AG04450 (cell line): ENCODE results near the gene ADAMTS14. TPM values are rescaled to one million over a fixed set of nuclear protein-coding genes. Genes with fewer than 3 reads are reported as not detected.
A peak's percentile ranks its signal among the peaks of the same experiment; 100 is the strongest.

Source experiments
- CTCF ChIA-PET: fragments of 300-600, 350-600 bp; formaldehyde crosslinking; extraction: SDS; loops from one replicate; lab custom pipeline; 2022; ENCODE audit warnings: antibody characterized with exemption, inconsistent platforms; lab: Charles Lee
- POLR2A ChIA-PET: fragments of 350-600 bp; formaldehyde crosslinking; extraction: SDS; loops from one replicate; lab custom pipeline; 2021; ENCODE audit warnings: antibody characterized with exemption, inconsistent platforms; lab: Yijun Ruan, JAX
- DNase-seq: peaks from one replicate; pipeline ENCODE4 v3.0.0-alpha.2; 2011; ENCODE audit warnings: low read depth, low spot score
- H3K27ac ChIP-seq: one replicate; pipeline ENCODE4 v1.5.1; 2012; ENCODE audit warnings: low read depth, low read length, control low read depth
- H3K27me3 ChIP-seq: one replicate; pipeline ENCODE4 v1.6.0; 2012; ENCODE audit warnings: low read length; ENCODE audit not compliant: control insufficient read depth, insufficient read depth
- H3K4me3 ChIP-seq: 2 replicates; pipeline ENCODE4 v1.5.1; 2011; ENCODE audit warnings: mild to moderate bottlenecking, low read depth, low read length, control low read depth
- H3K9me3 ChIP-seq: 2 replicates; pipeline ENCODE4 v1.5.1; 2012; ENCODE audit warnings: low read length; ENCODE audit not compliant: control insufficient read depth, insufficient read depth
- CTCF ChIP-seq: IDR thresholded peaks from 2 replicates; pipeline ENCODE4 v1.5.1; 2011; ENCODE audit warnings: low read depth, low read length, control low read depth, inconsistent platforms
- polyA plus RNA-seq: library from polyadenylated mRNA; depleted of rRNA; stranded (reverse); fragments of >200 nt; gene quantifications from 2 replicates; pipeline ENCODE4 v1.2.3, GENCODE V29; 2011

ADAMTS14 gene
- polyA plus RNA-seq, 1 experiment: 2.9 TPM

DNA sequence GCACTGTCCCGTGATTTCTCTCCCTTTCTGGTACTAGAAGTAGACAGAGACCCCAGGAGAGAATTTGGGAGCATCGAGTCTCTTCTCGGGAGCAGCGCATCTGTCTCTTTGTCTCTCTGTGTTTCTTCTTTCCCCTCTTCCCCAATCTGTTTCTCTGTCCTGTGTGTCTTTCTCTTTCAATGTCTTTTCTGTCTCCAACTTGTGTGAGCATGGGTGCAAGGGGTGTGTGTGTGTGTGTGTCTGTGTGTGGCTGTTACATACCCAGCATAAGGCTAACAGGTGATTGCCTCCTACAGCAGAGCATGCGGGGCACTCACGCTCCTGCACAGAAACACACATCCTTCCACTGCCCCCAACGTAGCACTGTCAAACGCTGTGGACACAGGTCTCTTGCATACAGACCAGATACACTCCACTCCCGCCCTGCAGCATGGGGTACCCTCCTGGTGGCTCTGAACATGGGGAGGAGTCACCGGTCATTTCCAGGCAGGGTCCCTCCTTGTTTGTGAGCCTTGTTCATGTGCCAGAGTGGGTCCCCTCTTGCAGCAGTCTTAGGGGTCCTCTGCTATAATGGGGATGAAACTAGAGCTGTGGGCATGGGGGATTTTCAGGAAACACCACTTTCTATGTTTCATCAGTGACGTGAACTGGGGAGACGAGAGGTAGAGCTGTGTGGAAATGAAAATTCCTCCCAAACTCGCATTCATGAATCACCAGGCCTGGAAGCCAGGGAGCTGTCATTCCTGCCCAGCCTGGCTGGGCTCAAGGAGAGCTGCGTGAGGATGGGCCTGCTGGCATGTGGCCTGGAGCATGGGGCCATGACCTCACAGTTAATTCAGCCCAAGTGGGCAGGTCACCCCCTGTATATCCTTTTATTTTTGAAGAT, 980 bp downstream of the ADAMTS14 start:
- Histone ChIP-seq H3K27ac (peak overlapping the region; percentile 75), H3K4me3 (peak overlapping the region; percentile 64), H3K27me3 (peaks cover 4% of the 10 kb centered on the region), H3K9me3 (no peaks in the 10 kb centered on the region; the same call in 1 of the 2 replicates)
- CTCF ChIA-PET: interaction anchor here (1.0 to 1.2 kb wide), 2 partner anchors 114 to 123 kb away, joined by 3 to 6 read pairs; no protein-coding TSS in a partner anchor
- peak; percentile 72 for DNase-seq
- no peak for TF ChIP-seq CTCF
- POLR2A ChIA-PET: interaction anchor here (0.9 to 2.0 kb wide), 7 partner anchors 9 to 121 kb away, joined by 4 to 13 read pairs (median 6); no protein-coding TSS in a partner anchor

DNA sequence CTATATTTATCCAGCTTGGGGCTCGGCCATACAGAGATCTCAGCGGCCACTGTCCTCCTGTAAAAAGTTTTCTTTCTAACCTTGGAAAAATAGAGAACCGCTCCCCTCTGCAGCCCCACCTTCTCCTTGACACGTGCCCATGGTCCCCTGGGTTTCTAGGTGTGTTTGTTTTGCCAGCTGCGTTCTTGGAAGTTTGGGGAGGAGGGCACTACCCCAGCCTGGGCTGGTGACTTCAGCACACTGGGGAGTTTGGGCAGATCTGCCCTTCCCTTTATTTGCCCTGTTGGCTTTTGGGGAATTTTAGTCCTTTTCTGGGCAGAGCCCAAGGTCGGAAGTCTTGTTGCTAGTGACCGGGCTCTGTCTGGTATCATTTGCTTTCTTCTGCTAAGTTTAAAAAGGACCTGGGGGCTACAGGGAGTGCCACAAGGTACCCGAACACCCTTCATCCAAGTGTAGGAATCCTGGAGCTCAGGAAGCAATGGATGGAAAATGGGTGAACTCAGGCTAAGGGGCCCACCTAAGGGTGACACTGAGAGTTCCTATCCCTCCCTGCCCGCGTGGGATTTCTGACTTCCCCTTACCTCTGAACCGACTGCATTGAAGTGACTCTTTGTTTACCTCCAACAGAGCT, 1.7 kb downstream of the ADAMTS14 start:
- H3K27ac ChIP-seq: peak overlapping the region; percentile 75
- H3K9me3 ChIP-seq: no peaks in the 10 kb centered on the region; the same call in 1 of the 2 replicates
- no peak for DNase-seq
- peak overlapping the region; percentile 64 for H3K4me3 ChIP-seq
- no peak for TF ChIP-seq CTCF
- POLR2A ChIA-PET: interaction anchor here (0.9 to 2.0 kb wide), 7 partner anchors 10 to 122 kb away, joined by 4 to 13 read pairs (median 6); no protein-coding TSS in a partner anchor
- CTCF ChIA-PET: interaction anchor here (1.0 to 1.2 kb wide), 2 partner anchors 115 to 124 kb away, joined by 3 to 6 read pairs; no protein-coding TSS in a partner anchor
- peaks cover 4% of the 10 kb centered on the region for H3K27me3 ChIP-seq

DNA sequence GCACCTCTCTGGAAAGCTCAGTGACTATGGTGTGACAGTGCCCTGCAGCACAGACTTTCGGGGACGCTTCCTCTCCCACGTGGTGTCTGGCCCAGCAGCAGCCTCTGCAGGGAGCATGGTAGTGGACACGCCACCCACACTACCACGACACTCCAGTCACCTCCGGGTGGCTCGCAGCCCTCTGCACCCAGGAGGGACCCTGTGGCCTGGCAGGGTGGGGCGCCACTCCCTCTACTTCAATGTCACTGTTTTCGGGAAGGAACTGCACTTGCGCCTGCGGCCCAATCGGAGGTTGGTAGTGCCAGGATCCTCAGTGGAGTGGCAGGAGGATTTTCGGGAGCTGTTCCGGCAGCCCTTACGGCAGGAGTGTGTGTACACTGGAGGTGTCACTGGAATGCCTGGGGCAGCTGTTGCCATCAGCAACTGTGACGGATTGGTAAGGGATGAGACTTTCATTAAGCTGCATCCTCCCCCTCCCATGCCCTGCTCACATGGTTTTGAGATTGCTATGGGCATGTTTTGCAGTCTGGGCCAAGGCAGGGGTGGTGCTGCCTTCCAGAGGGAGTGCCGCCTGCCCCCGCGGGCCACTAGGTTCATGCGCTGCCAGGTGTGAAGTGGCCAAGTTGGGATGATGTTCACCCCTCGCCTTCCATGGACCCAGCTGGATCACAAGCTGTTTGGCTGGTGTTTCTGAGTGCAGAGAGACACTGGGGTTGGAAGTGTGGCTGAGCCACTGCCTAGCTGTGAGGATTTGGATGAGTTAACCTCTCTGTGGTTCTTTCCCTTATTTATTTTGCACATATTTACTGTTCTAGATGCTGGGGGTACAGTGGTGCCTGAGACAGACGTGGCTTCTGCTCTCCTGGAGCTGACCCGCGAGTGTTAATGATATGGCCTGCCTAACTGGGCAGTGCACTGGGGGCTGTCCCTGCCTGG, 2.5 kb downstream of the ADAMTS14 start:
- H3K27me3 ChIP-seq: peaks cover 4% of the 10 kb centered on the region
- no peak for TF ChIP-seq CTCF
- no peak for DNase-seq
- H3K4me3 ChIP-seq: no peak overlapping the region
- no peaks in the 10 kb centered on the region; the same call in 1 of the 2 replicates for H3K9me3 ChIP-seq
- ChIA-PET CTCF (no interaction called here), POLR2A (interaction anchor here (1.3 to 2.0 kb wide), 2 partner anchors 10 to 18 kb away, joined by 6 to 13 read pairs; no protein-coding TSS in a partner anchor)
- no peak overlapping the region for H3K27ac ChIP-seq

- no peak for TF ChIP-seq CTCF
- peaks cover under 1% of the 10 kb centered on the region for H3K27me3 ChIP-seq
- H3K4me3 ChIP-seq: no peak overlapping the region
- POLR2A ChIA-PET: interaction anchor here (0.7 kb wide), 1 partner anchor 58 kb away, joined by 3 read pairs; no protein-coding TSS in a partner anchor
- CTCF ChIA-PET: no interaction called here
- H3K27ac ChIP-seq: no peak overlapping the region
- no peak for DNase-seq
- no peaks in the 10 kb centered on the region; the same call in 1 of the 2 replicates for H3K9me3 ChIP-seq
Observed at GRCh38 chr10:70675496-70676161, 3.3 kb downstream of the ADAMTS14 start.
